ENCODE results near the gene PMPCB.

DNA sequence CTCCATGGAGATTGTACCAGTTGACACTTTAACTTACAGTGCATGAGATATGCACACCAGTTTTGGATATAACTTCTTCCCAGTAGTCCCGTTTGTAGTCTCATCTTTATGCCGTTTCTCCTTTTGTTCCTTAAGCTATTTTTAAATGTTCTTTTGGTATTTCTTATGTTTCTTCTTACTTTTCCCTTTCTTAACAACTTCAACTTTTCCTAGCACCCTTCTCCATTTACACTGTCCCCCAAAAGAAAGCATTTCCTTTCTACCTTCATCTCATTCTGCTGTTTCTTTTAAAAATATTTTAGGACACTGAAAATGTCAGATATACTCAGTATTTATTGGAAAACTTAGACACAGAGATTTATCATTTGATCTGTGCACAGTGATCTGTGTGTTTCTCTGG, 51.7 kb downstream of the PMPCB start:
- TF ChIP-seq, protein P1, sequence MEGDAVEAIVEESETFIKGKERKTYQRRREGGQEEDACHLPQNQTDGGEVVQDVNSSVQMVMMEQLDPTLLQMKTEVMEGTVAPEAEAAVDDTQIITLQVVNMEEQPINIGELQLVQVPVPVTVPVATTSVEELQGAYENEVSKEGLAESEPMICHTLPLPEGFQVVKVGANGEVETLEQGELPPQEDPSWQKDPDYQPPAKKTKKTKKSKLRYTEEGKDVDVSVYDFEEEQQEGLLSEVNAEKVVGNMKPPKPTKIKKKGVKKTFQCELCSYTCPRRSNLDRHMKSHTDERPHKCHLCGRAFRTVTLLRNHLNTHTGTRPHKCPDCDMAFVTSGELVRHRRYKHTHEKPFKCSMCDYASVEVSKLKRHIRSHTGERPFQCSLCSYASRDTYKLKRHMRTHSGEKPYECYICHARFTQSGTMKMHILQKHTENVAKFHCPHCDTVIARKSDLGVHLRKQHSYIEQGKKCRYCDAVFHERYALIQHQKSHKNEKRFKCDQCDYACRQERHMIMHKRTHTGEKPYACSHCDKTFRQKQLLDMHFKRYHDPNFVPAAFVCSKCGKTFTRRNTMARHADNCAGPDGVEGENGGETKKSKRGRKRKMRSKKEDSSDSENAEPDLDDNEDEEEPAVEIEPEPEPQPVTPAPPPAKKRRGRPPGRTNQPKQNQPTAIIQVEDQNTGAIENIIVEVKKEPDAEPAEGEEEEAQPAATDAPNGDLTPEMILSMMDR (IDR thresholded peaks at IDR 0.05) = no peak
- no peak for TF ChIP-seq EZH2 (IDR thresholded peaks at IDR 0.05; ENCODE audit: borderline replicate concordance, insufficient read depth, low read depth, low read length, poor library complexity, severe bottlenecking)
